Inferior parietal cortex (tissue), 1 donor: Measurements from ENCODE around the gene ESCO1.

Experiments used
- DNase-seq: peaks from one replicate; pipeline ENCODE4 v3.0.0-alpha.2; 2016; ENCODE audit errors: extremely low spot score

Gene ESCO1

GRCh38 chr18:21489119-21489750, 111.3 kb downstream of the ESCO1 start:
- peak; percentile 47 for DNase-seq

- no peak for DNase-seq
Observed at GRCh38 chr18:21486905-21487437, 113.5 kb downstream of the ESCO1 start.

- no peak for DNase-seq
Observed at GRCh38 chr18:21484851-21485636, 115.5 kb downstream of the ESCO1 start.

- DNase-seq = no peak
Observed at GRCh38 chr18:21483051-21483450, 117.5 kb downstream of the ESCO1 start.

GRCh38 chr18:21481739-21482138, 118.8 kb downstream of the ESCO1 start:
- DNase-seq = no peak

GRCh38 chr18:21479721-21480120, 120.8 kb downstream of the ESCO1 start:
- DNase-seq = no peak
